Loucy (cell line): ENCODE data around the gene PARP1.

ENCODE experiments used
- CTCF ChIP-seq: fragments of 200-600 bp; sonication (generic); conservative IDR thresholded peaks from 2 replicates; pipeline ENCODE4 v1.5.1; 2014; ENCODE audit warnings: mild to moderate bottlenecking, antibody characterized with exemption, low read length
- EZH2phosphoT487 ChIP-seq: fragments of 200-600 bp; IDR thresholded peaks from 2 replicates; pipeline ENCODE4 v1.6.1; 2018; ENCODE audit warnings: antibody characterized with exemption, mild to moderate bottlenecking, moderate library complexity, borderline replicate concordance

GRCh38 chr1:226376300-226376699, 31.6 kb downstream of the PARP1 start:
- no peak for TF ChIP-seq CTCF
- no peak for TF ChIP-seq EZH2phosphoT487
